HepG2 (cell line): ENCODE measurements around the gene DGAT2. TPM values are rescaled to one million over a fixed set of nuclear protein-coding genes. Genes with fewer than 3 reads are reported as not detected.

Source experiments
- ARID2 ChIP-seq: sonication (generic); formaldehyde crosslinking; IDR thresholded peaks from 2 replicates; pipeline ENCODE4 v1.8.1; 2022; ENCODE audit warnings: mild to moderate bottlenecking, missing genetic modification reagents, borderline replicate concordance
- GTF2F1 ChIP-seq: fragments of 150-350 bp; IDR thresholded peaks from 2 replicates; pipeline ENCODE4 v1.6.1; 2014; ENCODE audit warnings: low read length
- PATZ1 ChIP-seq: sonication (generic); formaldehyde crosslinking; IDR thresholded peaks from 2 replicates; pipeline ENCODE4 v1.4.0; 2020; ENCODE audit warnings: missing genetic modification reagents
- REST ChIP-seq, 2 experiments: IDR thresholded peaks; 2 replicates each; pipeline ENCODE4 v1.6.1; 2011 to 2012; ENCODE audit warnings: low read length in 2 of 2, borderline replicate concordance in 1 of 2, low read depth in 1 of 2, mild to moderate bottlenecking in 1 of 2, moderate library complexity in 1 of 2
- SIN3A ChIP-seq: IDR thresholded peaks from 2 replicates; pipeline ENCODE4 v1.6.1; 2011; ENCODE audit warnings: low read depth, mild to moderate bottlenecking, control low read depth, low read length, borderline replicate concordance
- ZFX ChIP-seq: sonication (generic); formaldehyde crosslinking; IDR thresholded peaks from 2 replicates; pipeline ENCODE4 v1.4.0; 2020; ENCODE audit warnings: mild to moderate bottlenecking, low read depth, missing genetic modification reagents, moderate library complexity
- ZNF12 ChIP-seq: sonication (generic); formaldehyde crosslinking; IDR thresholded peaks from 2 replicates; pipeline ENCODE4 v1.5.0; 2020; ENCODE audit warnings: missing genetic modification reagents
- ZNF225 ChIP-seq: sonication (generic); formaldehyde crosslinking; IDR thresholded peaks from 2 replicates; pipeline ENCODE4 v1.4.0; 2020; ENCODE audit warnings: mild to moderate bottlenecking, missing genetic modification reagents
- ZNF317 ChIP-seq: sonication (generic); formaldehyde crosslinking; IDR thresholded peaks from 2 replicates; pipeline ENCODE4 v1.5.0; 2020; ENCODE audit warnings: mild to moderate bottlenecking, missing genetic modification reagents
- ZNF451 ChIP-seq: sonication (generic); formaldehyde crosslinking; IDR thresholded peaks from 2 replicates; pipeline ENCODE4 v1.5.0; 2020; ENCODE audit warnings: mild to moderate bottlenecking, missing genetic modification reagents
- ZNF598 ChIP-seq: sonication (generic); formaldehyde crosslinking; IDR thresholded peaks from 2 replicates; pipeline ENCODE4 v1.5.1; 2020; ENCODE audit warnings: mild to moderate bottlenecking, missing genetic modification reagents, borderline replicate concordance
- polyA plus RNA-seq, 8 experiments: library from polyadenylated mRNA; depleted of rRNA in 3 of 8; stranded (reverse) in 7 of 8; unstranded in 1 of 8; fragments of >200 nt; fragmentation: Illumina TruSeq in 4 of 8; extraction: Trizol in 4 of 8; gene quantifications; 2 replicates each; pipeline versions ENCODE4 v1.2.1 to v1.2.3, GENCODE V29; 2011 to 2016; ENCODE audit warnings: low read depth in 4 of 8, missing spikeins in 1 of 8, mixed read lengths in 1 of 8; ENCODE audit not compliant: insufficient read depth in 1 of 8
- total RNA-seq, 5 experiments: library from RNA; depleted of rRNA; stranded (reverse); fragments of >200 nt; fragmentation: Illumina TruSeq; extraction: Trizol; gene quantifications; 2 replicates each; pipeline ENCODE4 v1.2.3, GENCODE V29; 2016; ENCODE audit warnings: low read depth in 1 of 5
- TF ChIP-seq, protein P1 (sequence below): sonication (generic); formaldehyde crosslinking; IDR thresholded peaks from 2 replicates; pipeline ENCODE4 v1.4.0; 2020; ENCODE audit warnings: mild to moderate bottlenecking, missing genetic modification reagents
- TF ChIP-seq, protein P2 (sequence below): sonication (generic); formaldehyde crosslinking; IDR thresholded peaks from 2 replicates; pipeline ENCODE4 v1.4.0; 2020; ENCODE audit warnings: missing genetic modification reagents

The DGAT2 gene
- total and polyA plus RNA-seq, 2 of the 13 experiments (the other 11 are each of a cell fraction or from before 2014, with no cell fraction given): 39.0 to 65.6 TPM

DNA sequence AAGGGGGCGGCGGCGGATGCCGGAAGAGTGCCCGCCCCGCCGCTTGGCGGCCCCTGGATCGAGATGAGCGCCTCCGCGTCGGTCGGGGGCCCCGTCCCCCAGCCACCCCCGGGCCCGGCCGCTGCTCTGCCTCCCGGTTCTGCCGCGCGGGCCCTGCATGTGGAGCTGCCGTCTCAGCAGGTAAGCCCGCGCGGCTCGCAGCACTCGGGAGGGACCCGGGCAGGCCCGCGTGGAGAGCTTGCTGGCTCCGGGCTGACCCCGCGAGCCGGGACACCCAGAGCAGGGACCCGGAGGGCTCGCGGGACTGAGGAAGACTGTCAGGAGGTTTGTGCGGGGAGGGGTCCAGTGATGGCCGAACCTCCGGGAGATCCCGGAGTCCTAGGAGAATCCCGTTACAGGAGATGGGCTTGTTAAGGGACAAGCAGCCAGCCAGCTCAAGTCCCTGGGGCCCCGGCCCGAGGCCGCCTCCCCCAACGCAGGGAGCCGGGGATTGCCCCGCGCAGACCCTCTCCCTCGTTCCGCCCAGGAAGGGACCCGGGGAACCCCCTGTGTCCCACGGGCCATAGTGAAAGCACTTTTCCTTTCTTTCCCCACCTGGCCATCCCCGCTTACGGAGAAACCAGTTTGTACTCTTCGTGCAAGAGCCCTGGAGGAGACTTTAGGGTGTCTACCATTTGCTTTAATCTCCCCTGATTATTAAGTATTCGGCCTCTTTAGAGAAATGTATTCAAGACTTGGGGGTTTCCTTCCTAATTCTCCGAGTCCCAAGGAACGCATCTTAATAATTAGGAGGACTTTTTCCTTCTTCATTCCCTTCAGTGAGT is 47.0 kb downstream of the DGAT2 start (continued):
- TF ChIP-seq REST (IDR thresholded peaks at IDR 0.05; ENCODE audit: borderline replicate concordance in 1 of 2, low read depth in 1 of 2, low read length in 2 of 2): no peak
- 0 out of 2 replicates have a peak, but pooled peaks have one; percentile 13 for TF ChIP-seq ZNF225 (CRISPR knock-in tag)
- TF ChIP-seq ZNF317 (CRISPR knock-in tag): no peak
- 0 out of 2 replicates have a peak, but pooled peaks have one; percentile 6 for TF ChIP-seq GTF2F1
- TF ChIP-seq, protein P1, sequence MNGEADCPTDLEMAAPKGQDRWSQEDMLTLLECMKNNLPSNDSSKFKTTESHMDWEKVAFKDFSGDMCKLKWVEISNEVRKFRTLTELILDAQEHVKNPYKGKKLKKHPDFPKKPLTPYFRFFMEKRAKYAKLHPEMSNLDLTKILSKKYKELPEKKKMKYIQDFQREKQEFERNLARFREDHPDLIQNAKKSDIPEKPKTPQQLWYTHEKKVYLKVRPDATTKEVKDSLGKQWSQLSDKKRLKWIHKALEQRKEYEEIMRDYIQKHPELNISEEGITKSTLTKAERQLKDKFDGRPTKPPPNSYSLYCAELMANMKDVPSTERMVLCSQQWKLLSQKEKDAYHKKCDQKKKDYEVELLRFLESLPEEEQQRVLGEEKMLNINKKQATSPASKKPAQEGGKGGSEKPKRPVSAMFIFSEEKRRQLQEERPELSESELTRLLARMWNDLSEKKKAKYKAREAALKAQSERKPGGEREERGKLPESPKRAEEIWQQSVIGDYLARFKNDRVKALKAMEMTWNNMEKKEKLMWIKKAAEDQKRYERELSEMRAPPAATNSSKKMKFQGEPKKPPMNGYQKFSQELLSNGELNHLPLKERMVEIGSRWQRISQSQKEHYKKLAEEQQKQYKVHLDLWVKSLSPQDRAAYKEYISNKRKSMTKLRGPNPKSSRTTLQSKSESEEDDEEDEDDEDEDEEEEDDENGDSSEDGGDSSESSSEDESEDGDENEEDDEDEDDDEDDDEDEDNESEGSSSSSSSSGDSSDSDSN (CRISPR knock-in tag): peak; percentile 81
- TF ChIP-seq PATZ1 (CRISPR knock-in tag): peak; percentile 59; the same call in 1 of the 2 replicates
- TF ChIP-seq SIN3A: no peak
- TF ChIP-seq ZNF451 (CRISPR knock-in tag): no peak
- TF ChIP-seq ARID2 (CRISPR knock-in tag): peak; percentile 75; the same call in 1 of the 2 replicates
- TF ChIP-seq ZNF12 (CRISPR knock-in tag): 0 out of 2 replicates have a peak, but pooled peaks have one; percentile 17
- TF ChIP-seq, protein P2, sequence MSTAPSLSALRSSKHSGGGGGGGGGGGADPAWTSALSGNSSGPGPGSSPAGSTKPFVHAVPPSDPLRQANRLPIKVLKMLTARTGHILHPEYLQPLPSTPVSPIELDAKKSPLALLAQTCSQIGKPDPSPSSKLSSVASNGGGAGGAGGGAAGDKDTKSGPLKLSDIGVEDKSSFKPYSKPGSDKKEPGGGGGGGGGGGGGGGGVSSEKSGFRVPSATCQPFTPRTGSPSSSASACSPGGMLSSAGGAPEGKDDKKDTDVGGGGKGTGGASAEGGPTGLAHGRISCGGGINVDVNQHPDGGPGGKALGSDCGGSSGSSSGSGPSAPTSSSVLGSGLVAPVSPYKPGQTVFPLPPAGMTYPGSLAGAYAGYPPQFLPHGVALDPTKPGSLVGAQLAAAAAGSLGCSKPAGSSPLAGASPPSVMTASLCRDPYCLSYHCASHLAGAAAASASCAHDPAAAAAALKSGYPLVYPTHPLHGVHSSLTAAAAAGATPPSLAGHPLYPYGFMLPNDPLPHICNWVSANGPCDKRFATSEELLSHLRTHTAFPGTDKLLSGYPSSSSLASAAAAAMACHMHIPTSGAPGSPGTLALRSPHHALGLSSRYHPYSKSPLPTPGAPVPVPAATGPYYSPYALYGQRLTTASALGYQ: peak; percentile 59; the same call in 1 of the 2 replicates
- TF ChIP-seq ZNF598 (CRISPR knock-in tag): no peak
- peak; percentile 50; the same call in 1 of the 2 replicates for TF ChIP-seq ZFX (CRISPR knock-in tag)
